GM21723 (cell line): ENCODE data around the gene FAM120A.
"Not testable (repeated sequence)": the region's sequence is repeated elsewhere in the genome, so short reads cannot be mapped to it uniquely, and the experiment has no call there.

Source experiments
- ATAC-seq: cut with Tn5 transposase; IDR thresholded peaks from one replicate; pipeline ENCODE4 v1.9.1; 2021; ENCODE audit warnings: mild to moderate bottlenecking, moderate library complexity; ENCODE audit not compliant: unreplicated experiment

FAM120A gene

DNA sequence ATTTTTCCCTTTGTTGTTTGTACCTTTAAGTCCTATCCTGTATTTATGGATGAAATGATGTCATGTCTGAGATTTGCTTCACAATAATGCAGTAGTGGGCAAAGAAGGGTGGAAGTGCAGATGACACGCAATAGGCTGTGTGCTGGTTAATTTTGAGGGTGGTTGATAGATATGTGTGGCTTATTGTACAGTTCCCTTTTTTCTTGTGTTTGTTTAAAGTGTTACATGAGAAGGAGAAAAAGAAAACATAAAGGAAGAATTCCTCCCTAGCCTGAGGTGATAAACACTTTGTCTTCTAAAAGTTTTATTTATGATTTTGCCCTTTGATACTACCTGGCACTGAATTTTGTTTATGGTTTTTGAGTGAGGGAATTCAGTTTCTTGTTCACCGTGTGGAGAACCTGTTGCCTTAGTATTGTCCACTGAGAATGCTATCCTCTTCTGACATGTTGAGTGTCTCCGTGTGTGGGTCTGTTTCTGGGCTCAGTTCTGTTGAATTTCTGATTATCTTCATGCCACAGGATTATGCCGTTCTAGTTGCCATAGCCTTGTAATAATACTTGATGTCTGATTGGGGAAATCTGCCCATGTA lies 54.2 kb downstream of the FAM120A start:
- no peak for ATAC-seq

- ATAC-seq, result no peak
Measured at GRCh38 chr9:93507768-93508167, 56.3 kb downstream of the FAM120A start.

DNA sequence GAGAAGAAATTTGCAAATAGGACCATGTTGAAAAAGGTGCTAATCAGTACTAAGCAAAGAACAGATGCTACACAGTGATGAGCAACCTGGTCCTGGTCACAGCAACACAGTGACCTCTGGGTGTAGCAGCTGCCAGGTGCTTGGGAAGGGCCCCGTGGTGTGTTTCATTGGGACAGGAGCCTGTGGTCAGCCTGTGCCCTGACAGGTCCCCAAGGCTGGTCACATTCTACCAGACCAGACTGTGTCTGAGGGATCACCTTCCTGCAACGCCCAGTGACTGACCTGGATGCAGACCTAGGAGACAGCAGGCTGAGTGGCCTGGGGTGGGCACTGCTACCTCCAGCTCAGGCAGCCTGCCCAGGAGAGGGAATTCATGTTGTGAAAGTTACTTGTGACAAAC lies 56.7 kb downstream of the FAM120A start:
- ATAC-seq, result no peak

- no peak for ATAC-seq
Measured at GRCh38 chr9:93509084-93509483, 57.6 kb downstream of the FAM120A start.

- no peak for ATAC-seq
Measured at GRCh38 chr9:93510041-93510440, 58.6 kb downstream of the FAM120A start.

DNA sequence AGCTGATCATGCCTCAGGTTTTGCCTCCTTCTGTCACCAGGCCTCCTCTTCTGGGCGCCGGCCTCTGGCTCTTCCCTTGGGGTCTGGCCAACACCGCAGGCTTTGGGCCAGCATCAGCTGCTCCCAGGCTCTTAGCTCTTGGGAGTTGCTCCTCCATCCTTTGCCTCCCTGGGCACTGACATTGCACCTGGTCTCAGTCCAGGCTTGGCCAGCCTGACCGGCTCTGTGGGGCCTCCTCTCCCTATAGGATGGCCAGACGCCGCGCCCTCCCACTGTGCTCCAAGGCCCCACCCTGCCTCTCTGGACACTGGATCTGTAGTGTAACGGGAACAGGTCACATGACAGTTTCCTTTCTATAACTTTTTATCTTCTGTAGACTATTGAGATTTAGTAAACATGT lies 59.7 kb downstream of the FAM120A start:
- ATAC-seq, result not testable (repeated sequence)

DNA sequence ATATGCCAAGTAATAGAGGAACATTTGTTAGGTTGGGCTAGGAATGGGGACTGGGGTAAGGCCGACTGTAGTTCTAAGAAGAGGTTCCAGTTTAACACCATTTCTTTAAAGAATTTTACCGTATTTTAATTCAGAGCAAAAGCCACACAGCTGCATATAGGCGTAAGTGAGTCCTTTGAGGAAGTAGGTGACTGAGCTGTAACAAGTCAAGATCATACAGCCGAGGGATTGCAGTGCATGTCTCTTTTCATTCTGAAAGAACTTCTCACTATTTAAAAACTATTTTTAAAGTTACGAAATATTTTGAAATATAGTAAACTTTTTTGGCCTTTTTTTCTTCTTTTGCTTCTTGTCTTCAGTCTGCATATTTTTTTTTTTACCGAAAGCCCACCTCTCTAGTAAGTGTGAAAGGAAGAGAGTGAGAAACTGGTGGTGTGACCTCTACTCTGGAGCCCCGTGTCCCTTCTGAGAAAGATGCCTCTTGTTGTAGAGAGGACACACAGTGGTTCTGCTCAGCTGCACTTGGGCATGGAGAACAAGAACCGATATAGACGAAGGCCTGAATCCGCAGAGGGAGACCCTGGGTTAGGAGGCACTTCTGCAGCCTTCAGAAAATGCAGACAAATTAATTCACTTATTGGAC lies 60.8 kb downstream of the FAM120A start:
- ATAC-seq, result not testable (repeated sequence)

- no peak for ATAC-seq
Measured at GRCh38 chr9:93513606-93514005, 62.1 kb downstream of the FAM120A start.

- no peak for ATAC-seq
Measured at GRCh38 chr9:93517331-93517730, 65.8 kb downstream of the FAM120A start.

GRCh38 chr9:93520523-93520922 lies 69.0 kb downstream of the FAM120A start:
- ATAC-seq, result no peak

DNA sequence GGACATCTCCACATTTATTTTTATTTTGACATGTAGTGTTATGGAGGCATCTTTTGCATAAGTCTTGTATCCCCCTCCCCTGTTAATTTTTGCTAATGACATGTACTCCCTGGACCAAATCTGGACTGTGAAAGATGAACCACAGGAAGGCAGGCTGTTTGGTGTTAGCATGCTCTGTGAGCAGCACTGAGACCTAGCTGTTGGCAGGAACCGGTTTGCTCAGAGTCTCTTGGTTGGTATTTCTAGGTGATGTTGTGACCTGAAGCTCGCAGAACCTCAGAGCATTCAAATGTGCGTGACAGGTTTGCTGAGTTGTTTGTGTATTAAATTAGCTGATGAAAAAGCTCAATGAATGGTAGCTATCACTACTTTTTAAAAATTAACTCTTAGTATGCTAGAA lies 71.3 kb downstream of the FAM120A start:
- no peak for ATAC-seq

- no peak for ATAC-seq
Measured at GRCh38 chr9:93523518-93524144, 72.1 kb downstream of the FAM120A start.

GRCh38 chr9:93525476-93525875 lies 74.0 kb downstream of the FAM120A start:
- no peak for ATAC-seq

DNA sequence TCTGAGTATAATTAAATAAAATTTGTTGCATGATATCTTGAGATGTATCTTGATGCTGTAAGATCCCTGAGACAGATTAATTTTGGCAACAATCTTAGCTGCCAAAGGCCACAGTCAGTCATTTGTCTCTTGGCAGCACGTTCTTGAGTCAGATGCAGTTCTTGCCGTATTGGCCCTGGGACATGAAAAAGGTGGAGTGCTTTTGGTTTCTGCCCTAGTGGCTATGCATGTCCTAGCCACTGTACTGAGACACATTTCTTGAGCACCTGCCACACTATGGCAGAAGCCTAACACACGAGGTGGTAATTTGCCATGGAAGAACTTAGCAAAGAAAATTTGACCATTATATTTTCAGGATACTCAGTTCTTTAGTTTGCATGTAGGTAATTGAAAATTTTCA lies 79.9 kb downstream of the FAM120A start:
- ATAC-seq, result no peak

DNA sequence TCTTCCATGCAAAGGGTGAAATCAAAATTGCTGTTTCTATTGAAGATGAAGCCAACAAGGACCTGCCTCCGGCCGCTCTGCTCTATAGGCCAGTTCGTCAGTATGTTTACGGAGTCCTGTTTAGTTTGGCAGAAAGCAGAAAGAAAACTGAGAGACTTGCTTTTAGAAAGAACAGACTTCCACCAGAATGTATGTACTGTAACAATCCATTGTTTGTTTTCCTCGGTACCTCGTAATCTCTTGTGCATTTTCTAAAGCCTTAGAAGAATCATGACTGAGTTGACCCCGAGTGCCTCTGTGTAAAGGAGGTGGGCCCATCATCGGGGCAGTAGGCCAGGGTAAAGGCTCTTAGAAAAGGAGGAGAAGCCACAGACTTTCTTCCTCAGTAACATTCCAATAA lies 80.7 kb downstream of the FAM120A start:
- ATAC-seq, result no peak

DNA sequence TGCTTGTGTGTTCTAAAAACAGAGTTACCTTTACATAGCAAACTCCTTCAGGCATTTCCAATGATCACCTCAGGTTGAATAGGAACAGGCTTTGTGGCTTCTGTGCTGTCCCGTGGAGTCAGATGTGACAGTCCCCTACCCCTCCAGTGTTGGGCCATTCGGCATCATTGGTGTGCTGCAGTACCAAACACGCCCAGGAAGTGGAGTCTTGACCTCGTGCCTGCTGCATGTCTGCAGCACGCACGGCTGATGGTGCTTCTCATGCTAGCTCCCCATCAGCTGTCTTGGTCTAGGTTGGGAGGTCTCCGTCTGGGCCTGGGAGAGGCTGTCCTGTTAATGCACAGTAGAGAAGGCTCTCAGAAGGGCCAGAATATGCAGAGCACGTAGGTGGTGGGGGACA lies 82.4 kb downstream of the FAM120A start:
- ATAC-seq, result no peak

DNA sequence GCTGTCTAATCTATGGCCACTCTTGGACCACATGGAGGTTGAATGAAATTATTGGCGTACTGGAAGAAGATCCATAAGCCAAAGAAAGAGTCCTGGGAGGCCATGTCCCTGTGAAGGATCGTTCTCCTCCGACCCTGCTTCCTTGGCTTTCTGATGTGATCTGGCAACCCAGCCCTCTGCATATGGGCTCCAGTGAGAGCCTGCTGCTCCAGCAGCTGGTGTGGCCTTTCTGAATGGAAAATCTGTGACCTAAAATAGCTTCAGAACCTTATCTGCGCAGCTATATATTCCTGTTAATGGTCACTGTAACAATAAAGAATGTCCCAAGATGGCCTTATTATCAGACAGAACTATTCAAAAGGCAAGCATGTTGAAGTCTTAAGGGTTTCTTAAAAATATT lies 84.7 kb downstream of the FAM120A start:
- ATAC-seq, result no peak

GRCh38 chr9:93536874-93537273 lies 85.4 kb downstream of the FAM120A start:
- no peak for ATAC-seq

DNA sequence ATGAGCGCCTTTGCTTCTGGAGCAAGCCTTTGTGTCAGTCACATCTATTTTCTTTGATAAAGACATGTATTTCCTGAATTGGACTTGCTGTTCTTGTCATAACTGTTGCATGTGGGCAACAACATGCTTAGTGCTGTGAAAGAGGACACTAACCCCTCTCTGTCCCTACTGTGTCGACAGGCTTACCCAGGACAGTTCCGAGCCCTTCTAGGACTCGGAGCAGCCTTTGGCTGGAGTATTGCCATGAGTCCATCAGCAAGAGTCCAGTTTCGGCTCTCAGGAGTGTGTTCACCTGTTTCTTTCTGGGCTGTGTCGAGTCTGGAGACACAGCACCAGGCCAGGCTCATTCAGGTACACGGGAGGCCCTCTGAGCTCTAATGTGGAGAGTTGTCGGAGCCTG lies 88.8 kb downstream of the FAM120A start:
- ATAC-seq, result no peak

DNA sequence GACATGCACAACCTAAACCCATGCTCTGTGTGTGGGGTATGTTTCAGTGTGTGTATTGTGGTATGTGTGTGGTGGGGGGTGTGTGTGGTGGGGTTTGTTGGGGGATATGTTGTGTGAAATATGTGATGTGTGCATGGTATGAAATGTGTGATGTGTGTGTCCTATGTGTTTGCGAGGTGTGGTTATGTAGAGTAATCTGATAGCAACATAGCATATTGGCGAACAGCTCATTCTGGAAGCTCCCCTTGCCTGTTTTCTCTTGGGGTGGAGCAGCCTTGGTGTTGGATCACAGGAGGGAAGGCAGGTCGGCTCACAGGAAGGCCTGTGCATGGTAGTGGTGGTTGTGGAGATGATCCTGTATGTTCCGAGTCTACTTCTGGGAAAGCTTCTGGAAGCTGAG lies 89.5 kb downstream of the FAM120A start:
- ATAC-seq, result no peak

DNA sequence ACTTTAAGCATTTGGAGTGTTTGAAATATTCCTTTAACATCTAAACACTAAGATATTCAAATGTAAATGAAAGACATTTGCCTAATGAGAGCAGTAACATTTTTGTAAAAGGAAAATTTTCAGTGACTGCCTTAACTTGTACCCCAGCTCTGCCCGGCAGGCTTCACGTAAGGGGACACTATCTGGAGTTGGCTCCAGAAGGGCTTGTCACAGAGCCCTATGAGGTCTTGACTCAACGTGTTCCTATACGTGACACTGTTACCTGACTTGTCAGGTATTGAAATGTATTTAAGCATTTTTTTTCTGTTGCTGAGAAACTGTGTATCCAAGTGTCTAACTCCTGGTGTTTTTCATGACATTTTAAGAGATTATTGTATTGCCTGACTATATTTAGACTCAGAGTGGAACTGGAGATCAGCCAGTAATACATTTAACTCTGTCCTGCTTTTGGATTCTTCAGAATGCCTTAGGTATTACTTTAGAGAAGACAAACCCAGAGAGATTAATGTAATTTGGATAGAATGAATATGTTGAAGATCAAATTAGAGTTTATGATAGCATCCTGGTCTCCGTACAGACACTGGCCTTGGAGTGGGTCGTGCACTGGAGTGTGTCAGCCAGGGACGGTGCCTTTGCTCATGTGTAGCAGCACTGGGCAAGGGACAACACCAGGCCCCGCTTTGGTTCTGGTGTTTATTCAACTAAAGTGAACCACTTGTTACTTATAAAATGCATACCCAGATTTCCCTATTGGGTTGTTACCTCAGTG lies 90.3 kb downstream of the FAM120A start:
- no peak for ATAC-seq

GRCh38 chr9:93543117-93543516 lies 91.6 kb downstream of the FAM120A start:
- no peak for ATAC-seq
